SK-N-MC (cell line): Measurements from ENCODE around the gene YIPF6.

Experiments
- DNase-seq: peaks from one replicate; pipeline ENCODE4 v3.0.0-alpha.2; 2011; ENCODE audit warnings: low read depth, low spot score
- H3K27ac ChIP-seq: fragments of 200-600 bp; sonication (generic); 2 replicates; pipeline ENCODE4 v1.5.1; 2016; ENCODE audit warnings: mixed run types
- H3K36me3 ChIP-seq: fragments of 200-600 bp; sonication (generic); 2 replicates; pipeline ENCODE4 v1.6.1; 2017; ENCODE audit warnings: antibody characterized with exemption, low read length, mixed read lengths; ENCODE audit not compliant: insufficient read depth
- H3K4me3 ChIP-seq: fragments of 200-600 bp; sonication (generic); 2 replicates; pipeline ENCODE4 v1.5.1; 2016
- H3K9ac ChIP-seq: fragments of 200-600 bp; sonication (generic); 2 replicates; pipeline ENCODE4 v1.8.0; 2017; ENCODE audit warnings: mixed run types, mixed read lengths; ENCODE audit not compliant: insufficient read length
- H3K9me3 ChIP-seq: fragments of 200-600 bp; sonication (generic); 2 replicates; pipeline ENCODE4 v1.6.1; 2017; ENCODE audit warnings: low read depth, mild to moderate bottlenecking, antibody characterized with exemption, low read length, moderate library complexity, mixed read lengths
- EZH2 ChIP-seq: fragments of 200-600 bp; sonication (generic); IDR thresholded peaks from one replicate; pipeline ENCODE4 v1.6.1; 2017; ENCODE audit warnings: antibody characterized with exemption
- FOXP2 ChIP-seq: optimal IDR thresholded peaks from 2 replicates; pipeline ENCODE3; 2011; ENCODE audit warnings: mild to moderate bottlenecking, moderate library complexity; ENCODE audit not compliant: insufficient read depth; ENCODE audit errors: extremely low read length, control extremely low read depth
- POLR2AphosphoS5 ChIP-seq: IDR thresholded peaks from 2 replicates; pipeline ENCODE4 v1.6.1; 2012; ENCODE audit warnings: mild to moderate bottlenecking, low read depth, low read length, borderline replicate concordance

YIPF6 gene, protein sequence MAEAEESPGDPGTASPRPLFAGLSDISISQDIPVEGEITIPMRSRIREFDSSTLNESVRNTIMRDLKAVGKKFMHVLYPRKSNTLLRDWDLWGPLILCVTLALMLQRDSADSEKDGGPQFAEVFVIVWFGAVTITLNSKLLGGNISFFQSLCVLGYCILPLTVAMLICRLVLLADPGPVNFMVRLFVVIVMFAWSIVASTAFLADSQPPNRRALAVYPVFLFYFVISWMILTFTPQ

GRCh38 chrX:68498508-68499379, at the start of gene YIPF6:
Gene YIPF6 (plus strand): TSS chrX:68499051. CDS start chrX:68499067, 16 bp downstream.
- H3K9me3 ChIP-seq, result no peaks in the 10 kb centered on the region
- no peak for DNase-seq
- TF ChIP-seq EZH2, result no peak
- TF ChIP-seq FOXP2, result no peak
- TF ChIP-seq POLR2AphosphoS5, result peak; percentile 81
- no peak within 1 kb of the TSS for H3K27ac ChIP-seq
- peak within 1 kb of the TSS; percentile 84 for H3K9ac ChIP-seq
- H3K4me3 ChIP-seq, result peak within 1 kb of the TSS; percentile 82
- no peaks in the 10 kb centered on the region for H3K36me3 ChIP-seq

GRCh38 chrX:68451720-68452119, 47.1 kb upstream of the YIPF6 start:
- no peak overlapping the region for H3K27ac ChIP-seq
- no peaks in the 10 kb centered on the region for H3K9me3 ChIP-seq
- no peak for TF ChIP-seq FOXP2
- TF ChIP-seq EZH2, result no peak
- TF ChIP-seq POLR2AphosphoS5, result no peak
- no peak for DNase-seq
- H3K36me3 ChIP-seq, result no peaks in the 10 kb centered on the region
- H3K4me3 ChIP-seq, result no peak overlapping the region
- no peak overlapping the region for H3K9ac ChIP-seq

DNA sequence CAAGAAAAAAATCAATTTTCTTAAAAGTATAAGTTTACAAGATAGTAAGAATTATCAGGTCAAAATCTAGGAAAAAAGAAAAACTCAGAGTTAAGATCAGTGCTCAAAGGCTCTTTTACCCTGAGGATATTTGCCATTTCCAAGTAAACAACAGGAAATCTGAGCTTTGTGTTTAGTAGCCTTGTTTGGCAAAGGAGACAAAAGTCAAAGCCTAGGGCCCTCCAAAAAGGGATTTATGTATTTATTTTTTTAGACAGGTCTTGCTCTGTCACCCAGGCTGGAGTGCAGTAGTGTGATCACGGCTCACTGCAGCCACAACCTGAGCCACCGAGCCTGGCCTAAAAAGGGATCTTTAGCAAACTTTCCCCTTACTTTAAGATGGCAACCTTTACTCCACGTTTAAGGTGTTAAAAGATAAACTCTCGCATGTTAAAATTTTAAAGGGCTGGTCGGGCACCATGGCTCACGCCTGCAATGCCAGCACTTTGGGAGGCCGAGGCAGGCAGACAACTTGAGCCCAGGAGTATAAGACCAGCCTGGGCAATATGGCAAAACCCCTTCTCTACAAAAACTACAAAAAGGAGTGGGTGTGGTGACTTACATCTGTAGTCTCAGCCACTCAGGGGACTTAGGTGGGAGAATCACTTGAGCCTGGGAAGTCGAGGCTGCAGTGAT, 44.2 kb upstream of the YIPF6 start:
- no peak overlapping the region for H3K27ac ChIP-seq
- no peaks in the 10 kb centered on the region for H3K9me3 ChIP-seq
- no peak overlapping the region for H3K4me3 ChIP-seq
- TF ChIP-seq POLR2AphosphoS5, result no peak
- no peak for TF ChIP-seq EZH2
- TF ChIP-seq FOXP2, result no peak
- no peak for DNase-seq
- no peaks in the 10 kb centered on the region for H3K36me3 ChIP-seq
- H3K9ac ChIP-seq, result no peak overlapping the region

- TF ChIP-seq FOXP2 (no peak), EZH2 (no peak), POLR2AphosphoS5 (no peak)
- Histone ChIP-seq H3K9me3 (no peaks in the 10 kb centered on the region), H3K27ac (no peak overlapping the region), H3K9ac (no peak overlapping the region), H3K36me3 (no peaks in the 10 kb centered on the region), H3K4me3 (no peak overlapping the region)
- DNase-seq, result no peak
Measured at GRCh38 chrX:68455151-68455510, 43.7 kb upstream of the YIPF6 start.

- Histone ChIP-seq H3K27ac (no peak overlapping the region), H3K9me3 (no peaks in the 10 kb centered on the region), H3K4me3 (no peak overlapping the region), H3K36me3 (no peaks in the 10 kb centered on the region), H3K9ac (no peak overlapping the region)
- TF ChIP-seq FOXP2 (no peak), EZH2 (no peak), POLR2AphosphoS5 (no peak)
- DNase-seq, result no peak
Measured at GRCh38 chrX:68461093-68461492, 37.8 kb upstream of the YIPF6 start.

DNA sequence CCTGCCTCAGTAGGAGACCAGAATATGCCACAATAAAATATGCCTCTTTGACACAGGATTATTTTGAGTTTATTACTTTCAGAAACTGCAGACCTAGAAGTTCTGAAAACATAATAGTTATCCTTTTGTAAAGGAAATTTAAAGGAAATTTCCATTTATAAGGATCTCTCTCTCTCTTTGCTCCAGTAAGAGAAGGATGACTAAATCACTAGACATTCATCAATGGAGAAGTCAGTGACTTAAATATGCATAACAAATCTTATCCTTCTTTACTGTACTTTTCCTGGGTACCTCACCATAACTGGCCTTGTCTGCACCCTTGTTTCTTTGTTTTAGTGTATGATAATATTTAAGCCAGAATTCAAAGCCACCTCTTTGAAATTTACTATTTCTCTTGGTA, 37.3 kb upstream of the YIPF6 start:
- no peak overlapping the region for H3K27ac ChIP-seq
- H3K9me3 ChIP-seq, result no peaks in the 10 kb centered on the region
- H3K9ac ChIP-seq, result no peak overlapping the region
- no peaks in the 10 kb centered on the region for H3K36me3 ChIP-seq
- H3K4me3 ChIP-seq, result no peak overlapping the region
- TF ChIP-seq FOXP2 (no peak), POLR2AphosphoS5 (no peak), EZH2 (no peak)
- DNase-seq, result no peak

DNA sequence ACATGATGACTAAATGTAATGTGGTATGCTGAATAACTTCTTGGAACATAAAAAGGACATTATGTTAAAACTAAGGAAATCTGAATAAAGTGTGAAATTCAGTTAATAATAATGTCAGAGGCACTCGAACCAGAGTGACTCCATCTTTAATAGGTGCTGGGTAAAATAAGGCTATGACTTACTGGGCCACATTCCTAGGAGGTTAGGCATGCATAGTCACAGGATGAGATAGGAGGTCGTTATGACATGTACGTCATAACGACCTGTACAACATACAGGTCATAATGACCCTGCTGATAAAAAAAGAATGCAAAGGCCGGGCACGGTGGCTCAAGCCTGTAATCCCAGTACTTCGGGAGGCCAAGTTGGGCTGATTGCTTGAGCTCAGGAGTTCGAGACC, 36.7 kb upstream of the YIPF6 start:
- Histone ChIP-seq H3K9ac (no peak overlapping the region), H3K27ac (no peak overlapping the region), H3K4me3 (no peak overlapping the region), H3K9me3 (no peaks in the 10 kb centered on the region), H3K36me3 (no peaks in the 10 kb centered on the region)
- no peak for TF ChIP-seq POLR2AphosphoS5
- no peak for TF ChIP-seq EZH2
- no peak for TF ChIP-seq FOXP2
- no peak for DNase-seq

- no peaks in the 10 kb centered on the region for H3K36me3 ChIP-seq
- no peaks in the 10 kb centered on the region for H3K9me3 ChIP-seq
- no peak overlapping the region for H3K27ac ChIP-seq
- H3K4me3 ChIP-seq, result no peak overlapping the region
- H3K9ac ChIP-seq, result no peak overlapping the region
- DNase-seq, result no peak
- TF ChIP-seq EZH2 (no peak), FOXP2 (no peak), POLR2AphosphoS5 (no peak)
Measured at GRCh38 chrX:68462653-68463052, 36.2 kb upstream of the YIPF6 start.

GRCh38 chrX:68463880-68464279, 35.0 kb upstream of the YIPF6 start:
- Histone ChIP-seq H3K27ac (no peak overlapping the region), H3K9ac (no peak overlapping the region), H3K36me3 (no peaks in the 10 kb centered on the region), H3K4me3 (no peak overlapping the region), H3K9me3 (no peaks in the 10 kb centered on the region)
- DNase-seq, result no peak
- TF ChIP-seq FOXP2 (no peak), EZH2 (no peak), POLR2AphosphoS5 (no peak)
